Hepatocyte (in vitro differentiated cells): Measurements from ENCODE around the gene ACKR4.

Experiments used
- CTCF ChIP-seq: fragments of 200-600 bp; sonication (generic); IDR thresholded peaks from 2 replicates; pipeline ENCODE4 v1.5.1; 2016; ENCODE audit warnings: antibody characterized with exemption, mild to moderate bottlenecking; ENCODE audit not compliant: poor library complexity
- EZH2 ChIP-seq: fragments of 200-600 bp; sonication (generic); IDR thresholded peaks from 2 replicates; pipeline ENCODE4 v1.6.1; 2016; ENCODE audit warnings: antibody characterized with exemption, mild to moderate bottlenecking, borderline replicate concordance

- TF ChIP-seq CTCF (no peak), EZH2 (no peak)
Measured at GRCh38 chr3:132550579-132551305, 46.3 kb upstream of the ACKR4 start.
